Measurements from ENCODE around the gene FXYD1.

GRCh38 chr19:35116072-35116801 lies 22.4 kb upstream of the FXYD1 start:
- TF ChIP-seq, protein P1, sequence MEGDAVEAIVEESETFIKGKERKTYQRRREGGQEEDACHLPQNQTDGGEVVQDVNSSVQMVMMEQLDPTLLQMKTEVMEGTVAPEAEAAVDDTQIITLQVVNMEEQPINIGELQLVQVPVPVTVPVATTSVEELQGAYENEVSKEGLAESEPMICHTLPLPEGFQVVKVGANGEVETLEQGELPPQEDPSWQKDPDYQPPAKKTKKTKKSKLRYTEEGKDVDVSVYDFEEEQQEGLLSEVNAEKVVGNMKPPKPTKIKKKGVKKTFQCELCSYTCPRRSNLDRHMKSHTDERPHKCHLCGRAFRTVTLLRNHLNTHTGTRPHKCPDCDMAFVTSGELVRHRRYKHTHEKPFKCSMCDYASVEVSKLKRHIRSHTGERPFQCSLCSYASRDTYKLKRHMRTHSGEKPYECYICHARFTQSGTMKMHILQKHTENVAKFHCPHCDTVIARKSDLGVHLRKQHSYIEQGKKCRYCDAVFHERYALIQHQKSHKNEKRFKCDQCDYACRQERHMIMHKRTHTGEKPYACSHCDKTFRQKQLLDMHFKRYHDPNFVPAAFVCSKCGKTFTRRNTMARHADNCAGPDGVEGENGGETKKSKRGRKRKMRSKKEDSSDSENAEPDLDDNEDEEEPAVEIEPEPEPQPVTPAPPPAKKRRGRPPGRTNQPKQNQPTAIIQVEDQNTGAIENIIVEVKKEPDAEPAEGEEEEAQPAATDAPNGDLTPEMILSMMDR (IDR thresholded peaks at IDR 0.05): no peak
- TF ChIP-seq POLR2A (IDR thresholded peaks at IDR 0.05): peak in 2 of 4 donors; percentile 70 to 73

All from esophagus squamous epithelium (tissue), 4 donors.